Loucy (cell line): ENCODE results near the gene KCTD6.
"Not testable (repeated sequence)": the region's sequence is repeated elsewhere in the genome, so short reads cannot be mapped to it uniquely, and the experiment has no call there.

Experiments used
- H2AFZ ChIP-seq: fragments of 200-600 bp; sonication (generic); 2 replicates; pipeline ENCODE4 v1.6.0; 2016; ENCODE audit warnings: antibody characterized with exemption, mild to moderate bottlenecking, low read length, moderate library complexity
- H3F3A ChIP-seq: fragments of 200-600 bp; 2 replicates; pipeline ENCODE4 v1.6.0; 2016; ENCODE audit warnings: antibody characterized with exemption, low read depth, mild to moderate bottlenecking
- H3K27me3 ChIP-seq: fragments of 200-600 bp; sonication (generic); 2 replicates; pipeline ENCODE4 v1.6.1; 2014; ENCODE audit warnings: low read length, mild to moderate bottlenecking; ENCODE audit not compliant: insufficient read depth, poor library complexity, severe bottlenecking
- H3K36me3 ChIP-seq: fragments of 200-600 bp; sonication (generic); 2 replicates; pipeline ENCODE4 v1.6.1; 2016; ENCODE audit warnings: low read length; ENCODE audit not compliant: insufficient read depth
- H3K4me1 ChIP-seq: fragments of 200-600 bp; sonication (generic); 2 replicates; pipeline ENCODE4 v1.5.1; 2014; ENCODE audit warnings: low read length, mild to moderate bottlenecking; ENCODE audit not compliant: insufficient read depth, poor library complexity, severe bottlenecking
- H3K4me2 ChIP-seq: fragments of 200-600 bp; sonication (generic); 2 replicates; pipeline ENCODE4 v1.6.0; 2014; ENCODE audit warnings: antibody characterized with exemption, low read length, low read depth, mild to moderate bottlenecking; ENCODE audit not compliant: poor library complexity, severe bottlenecking
- H3K4me3 ChIP-seq: fragments of 200-600 bp; sonication (generic); 2 replicates; pipeline ENCODE4 v1.5.1; 2014; ENCODE audit warnings: low read length, mild to moderate bottlenecking, mixed read lengths; ENCODE audit not compliant: poor library complexity, severe bottlenecking
- H3K79me2 ChIP-seq: fragments of 200-600 bp; sonication (generic); 2 replicates; pipeline ENCODE4 v1.6.1; 2014; ENCODE audit warnings: low read length; ENCODE audit not compliant: insufficient read depth
- H3K9ac ChIP-seq: fragments of 200-600 bp; sonication (generic); 2 replicates; pipeline ENCODE4 v1.6.0; 2014; ENCODE audit warnings: mild to moderate bottlenecking, low read depth, low read length, moderate library complexity; ENCODE audit not compliant: poor library complexity, severe bottlenecking
- H3K9me2 ChIP-seq: fragments of 200-600 bp; sonication (generic); replicated peaks from 2 replicates; pipeline ENCODE4 v1.6.1; 2016; ENCODE audit warnings: low read depth, low read length, mixed read lengths
- H3K9me3 ChIP-seq: fragments of 200-600 bp; sonication (generic); 2 replicates; pipeline ENCODE4 v1.6.1; 2014; ENCODE audit warnings: mild to moderate bottlenecking, antibody characterized with exemption, low read length, low read depth; ENCODE audit not compliant: insufficient read depth
- H4K20me1 ChIP-seq: fragments of 200-600 bp; sonication (generic); 2 replicates; pipeline ENCODE4 v1.6.0; 2014; ENCODE audit warnings: antibody characterized with exemption, low read length, mild to moderate bottlenecking; ENCODE audit not compliant: insufficient read depth, poor library complexity, severe bottlenecking
- CTCF ChIP-seq: fragments of 200-600 bp; sonication (generic); conservative IDR thresholded peaks from 2 replicates; pipeline ENCODE4 v1.5.1; 2014; ENCODE audit warnings: mild to moderate bottlenecking, antibody characterized with exemption, low read length
- EZH2phosphoT487 ChIP-seq: fragments of 200-600 bp; IDR thresholded peaks from 2 replicates; pipeline ENCODE4 v1.6.1; 2018; ENCODE audit warnings: antibody characterized with exemption, mild to moderate bottlenecking, moderate library complexity, borderline replicate concordance

Gene KCTD6

GRCh38 chr3:58522759-58523425 lies 31.0 kb downstream of the KCTD6 start:
- H3K79me2 ChIP-seq, result no peaks in the 10 kb centered on the region
- H3K4me3 ChIP-seq, result no peak overlapping the region
- H3K36me3 ChIP-seq, result no peaks in the 10 kb centered on the region
- no peak overlapping the region for H2AFZ ChIP-seq
- H3K4me1 ChIP-seq, result peaks cover 11% of the 10 kb centered on the region
- H3K9me2 ChIP-seq, result no peaks in the 10 kb centered on the region
- no peaks in the 10 kb centered on the region for H4K20me1 ChIP-seq
- H3F3A ChIP-seq, result no peaks in the 10 kb centered on the region
- TF ChIP-seq EZH2phosphoT487 (no peak), CTCF (no peak)
- H3K9ac ChIP-seq, result no peak overlapping the region
- no peaks in the 10 kb centered on the region for H3K27me3 ChIP-seq
- H3K9me3 ChIP-seq, result no peaks in the 10 kb centered on the region
- no peak overlapping the region for H3K4me2 ChIP-seq

DNA sequence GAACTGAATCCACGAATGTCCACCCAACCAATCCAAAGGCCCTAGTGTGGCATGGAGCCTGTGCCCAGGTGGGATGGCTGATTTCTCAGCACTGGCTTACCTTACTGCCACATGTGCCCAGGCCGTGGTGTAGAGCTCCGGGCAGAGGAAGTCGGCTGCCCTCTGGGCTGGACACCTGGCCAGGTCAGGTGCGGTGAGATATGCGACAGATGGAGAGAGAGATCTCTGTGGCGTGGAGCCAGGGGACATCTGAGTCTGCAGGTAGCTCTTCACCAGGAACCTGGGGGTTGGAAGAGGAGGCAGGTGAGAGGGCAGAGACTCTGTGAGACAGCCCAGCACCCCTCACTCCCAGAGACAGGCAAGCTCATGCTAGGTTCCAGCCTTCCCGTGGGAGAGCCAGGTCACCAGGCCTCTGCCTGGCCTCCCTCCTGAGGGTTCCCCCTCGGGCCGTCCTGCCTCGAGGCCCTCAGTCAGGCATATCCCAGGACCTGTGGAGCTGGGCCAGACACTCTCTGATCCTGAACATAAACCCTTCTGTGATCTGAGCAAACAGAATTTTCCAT lies 32.5 kb downstream of the KCTD6 start:
- no peak for TF ChIP-seq EZH2phosphoT487
- no peak for TF ChIP-seq CTCF
- Histone ChIP-seq H4K20me1 (no peaks in the 10 kb centered on the region), H3K79me2 (no peaks in the 10 kb centered on the region), H3K4me2 (no peak overlapping the region), H3K9me2 (no peaks in the 10 kb centered on the region), H3K4me3 (no peak overlapping the region), H3K27me3 (no peaks in the 10 kb centered on the region), H3F3A (no peaks in the 10 kb centered on the region), H3K9me3 (no peaks in the 10 kb centered on the region), H3K9ac (no peak overlapping the region), H3K4me1 (peaks cover 19% of the 10 kb centered on the region), H2AFZ (no peak overlapping the region), H3K36me3 (no peaks in the 10 kb centered on the region)

- H3K27me3 ChIP-seq, result no peaks in the 10 kb centered on the region
- H3K9me2 ChIP-seq, result no peaks in the 10 kb centered on the region
- no peak overlapping the region for H3K4me3 ChIP-seq
- no peaks in the 10 kb centered on the region for H3K36me3 ChIP-seq
- no peak overlapping the region for H3K9ac ChIP-seq
- H4K20me1 ChIP-seq, result no peaks in the 10 kb centered on the region
- H3K79me2 ChIP-seq, result no peaks in the 10 kb centered on the region
- no peaks in the 10 kb centered on the region for H3K9me3 ChIP-seq
- no peak for TF ChIP-seq EZH2phosphoT487
- TF ChIP-seq CTCF, result no peak
- H3F3A ChIP-seq, result no peaks in the 10 kb centered on the region
- H3K4me2 ChIP-seq, result no peak overlapping the region
- H2AFZ ChIP-seq, result no peak overlapping the region
- H3K4me1 ChIP-seq, result peaks cover 8% of the 10 kb centered on the region
Observed at GRCh38 chr3:58526515-58526957, 34.6 kb downstream of the KCTD6 start.

- H4K20me1 ChIP-seq, H3K4me3 ChIP-seq, H3K4me1 ChIP-seq, H3K4me2 ChIP-seq, H2AFZ ChIP-seq, H3K27me3 ChIP-seq, H3F3A ChIP-seq, H3K9ac ChIP-seq, H3K9me2 ChIP-seq, H3K9me3 ChIP-seq, H3K79me2 ChIP-seq, H3K36me3 ChIP-seq: not testable (repeated sequence)
Observed at GRCh38 chr3:58527440-58527839, 35.5 kb downstream of the KCTD6 start.
